GM12801 (cell line): ENCODE measurements around the gene IGF2BP3.

Source experiments
- TF ChIP-seq, protein P1 (sequence below): IDR thresholded peaks from one replicate; pipeline ENCODE4 v1.5.1; 2011; ENCODE audit warnings: control low read depth; ENCODE audit not compliant: insufficient read length; ENCODE audit errors: extremely low read depth

The IGF2BP3 gene

DNA sequence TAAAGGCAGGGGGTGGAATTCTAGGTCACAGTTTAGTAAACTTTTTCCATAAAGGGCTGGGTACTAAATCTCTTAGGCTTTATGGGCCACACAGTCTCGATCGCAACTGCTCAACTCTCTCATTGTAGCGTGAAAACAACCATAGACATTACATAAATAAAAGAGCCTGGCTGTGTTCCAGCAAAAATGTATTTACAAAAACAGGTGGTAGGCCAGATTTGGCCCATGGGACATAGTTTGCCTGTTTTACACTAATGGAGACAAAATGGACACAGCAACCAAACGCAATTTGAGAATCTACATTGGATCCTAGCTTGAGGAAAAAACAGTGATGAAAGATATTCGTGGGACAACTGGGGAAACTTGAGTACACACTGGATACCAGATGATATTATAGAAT lies 194.4 kb downstream of the IGF2BP3 start:
- TF ChIP-seq, protein P1, sequence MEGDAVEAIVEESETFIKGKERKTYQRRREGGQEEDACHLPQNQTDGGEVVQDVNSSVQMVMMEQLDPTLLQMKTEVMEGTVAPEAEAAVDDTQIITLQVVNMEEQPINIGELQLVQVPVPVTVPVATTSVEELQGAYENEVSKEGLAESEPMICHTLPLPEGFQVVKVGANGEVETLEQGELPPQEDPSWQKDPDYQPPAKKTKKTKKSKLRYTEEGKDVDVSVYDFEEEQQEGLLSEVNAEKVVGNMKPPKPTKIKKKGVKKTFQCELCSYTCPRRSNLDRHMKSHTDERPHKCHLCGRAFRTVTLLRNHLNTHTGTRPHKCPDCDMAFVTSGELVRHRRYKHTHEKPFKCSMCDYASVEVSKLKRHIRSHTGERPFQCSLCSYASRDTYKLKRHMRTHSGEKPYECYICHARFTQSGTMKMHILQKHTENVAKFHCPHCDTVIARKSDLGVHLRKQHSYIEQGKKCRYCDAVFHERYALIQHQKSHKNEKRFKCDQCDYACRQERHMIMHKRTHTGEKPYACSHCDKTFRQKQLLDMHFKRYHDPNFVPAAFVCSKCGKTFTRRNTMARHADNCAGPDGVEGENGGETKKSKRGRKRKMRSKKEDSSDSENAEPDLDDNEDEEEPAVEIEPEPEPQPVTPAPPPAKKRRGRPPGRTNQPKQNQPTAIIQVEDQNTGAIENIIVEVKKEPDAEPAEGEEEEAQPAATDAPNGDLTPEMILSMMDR: no peak

DNA sequence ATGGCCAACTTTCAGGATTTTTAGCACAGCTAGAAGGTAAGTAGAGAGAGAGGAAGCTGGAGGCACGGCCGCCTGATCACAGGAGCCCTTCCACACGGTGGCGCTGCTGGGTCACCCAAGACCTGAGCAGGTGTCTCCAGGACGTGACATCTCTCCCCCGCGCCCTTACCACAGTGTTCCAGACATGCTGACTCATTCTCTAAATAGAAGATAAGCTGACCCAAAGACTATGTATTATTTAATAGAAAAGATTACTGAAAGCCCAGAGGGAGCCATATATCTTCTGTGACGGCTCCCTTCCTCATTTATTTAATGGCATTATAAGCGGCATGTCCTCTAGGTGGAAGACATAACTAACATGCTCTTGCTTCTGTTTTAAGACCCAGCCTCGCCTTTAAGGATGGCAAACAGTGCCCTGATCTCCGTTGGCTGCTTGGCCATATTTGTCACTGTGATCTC lies 197.1 kb downstream of the IGF2BP3 start:
- TF ChIP-seq, protein P1: peak; percentile 47

DNA sequence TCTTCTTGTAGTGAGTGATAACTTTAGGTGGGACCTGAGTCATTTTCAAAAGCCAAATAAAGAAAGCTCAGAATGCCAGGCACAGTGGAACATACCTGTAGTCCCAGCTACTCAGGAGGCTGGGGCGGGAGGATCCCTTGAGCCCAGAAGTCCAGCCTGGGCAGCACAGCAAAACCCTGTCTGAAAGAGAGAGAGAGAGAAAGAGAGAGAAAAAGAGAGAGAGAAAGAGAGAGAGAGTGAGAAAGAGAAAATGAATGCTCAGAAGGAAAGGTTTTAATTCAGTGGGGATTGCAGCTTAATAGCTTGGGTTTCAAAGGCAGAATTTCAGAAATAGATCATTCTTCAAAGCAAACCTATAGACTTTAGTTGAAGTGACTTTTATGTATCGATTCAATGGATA lies 198.0 kb downstream of the IGF2BP3 start:
- TF ChIP-seq, protein P1: no peak

DNA sequence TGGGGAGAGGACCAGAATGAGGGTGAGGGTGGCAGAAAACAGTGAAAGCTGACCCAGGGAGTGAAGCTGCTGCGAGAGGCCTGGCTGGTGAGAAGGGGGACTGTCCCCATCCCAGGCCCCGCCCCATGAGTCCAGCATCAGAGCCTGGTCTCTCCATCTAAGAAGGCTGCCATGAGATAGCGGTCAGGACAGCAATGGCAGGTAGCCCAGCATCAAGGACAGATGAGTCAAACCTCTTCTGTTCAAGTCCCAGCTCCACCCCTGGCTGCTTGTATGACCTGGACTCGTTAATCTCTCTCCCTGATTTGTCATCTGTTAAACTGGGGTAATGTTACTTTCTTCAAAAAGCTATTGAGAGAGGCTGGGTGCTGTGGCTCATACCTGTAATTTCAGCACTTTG lies 201.5 kb downstream of the IGF2BP3 start:
- TF ChIP-seq, protein P1: no peak

DNA sequence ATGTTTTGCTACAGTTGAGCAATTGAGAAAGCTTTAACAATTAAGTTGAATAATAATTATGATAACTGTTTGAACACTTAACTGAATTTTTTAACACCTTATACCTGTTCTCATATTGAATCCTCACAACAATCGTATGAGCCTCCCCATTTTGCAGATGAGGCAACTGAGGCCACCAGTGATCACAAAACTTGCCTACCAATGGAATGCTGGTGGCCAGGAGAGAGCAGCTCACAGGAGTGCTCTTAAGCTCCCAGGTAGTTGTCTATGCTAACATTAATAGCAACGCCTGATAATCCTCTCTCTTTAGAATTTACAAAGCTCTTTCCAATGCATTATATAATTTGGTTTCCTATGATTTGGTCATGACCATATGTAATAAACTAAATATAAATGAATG lies 202.1 kb downstream of the IGF2BP3 start:
- TF ChIP-seq, protein P1: no peak

DNA sequence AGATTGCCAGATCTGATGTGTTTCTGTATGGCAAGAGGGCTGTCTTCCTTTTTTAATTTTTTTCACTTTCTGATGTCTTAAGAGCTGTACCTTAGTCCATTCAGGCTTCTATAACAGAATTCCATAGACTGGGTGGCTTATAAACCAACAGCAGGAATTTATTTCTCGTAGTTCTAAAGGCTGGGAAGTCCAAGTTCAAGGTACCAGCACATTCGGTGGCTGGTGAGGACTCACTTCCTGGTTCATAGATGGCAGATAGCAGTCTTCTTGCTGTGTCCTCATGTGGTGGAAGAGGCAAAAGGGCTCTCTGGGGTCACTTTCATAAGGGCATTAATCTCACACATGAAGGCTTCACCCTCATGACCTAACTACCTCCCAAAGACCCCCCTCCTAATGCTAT lies 202.9 kb downstream of the IGF2BP3 start:
- TF ChIP-seq, protein P1: no peak

DNA sequence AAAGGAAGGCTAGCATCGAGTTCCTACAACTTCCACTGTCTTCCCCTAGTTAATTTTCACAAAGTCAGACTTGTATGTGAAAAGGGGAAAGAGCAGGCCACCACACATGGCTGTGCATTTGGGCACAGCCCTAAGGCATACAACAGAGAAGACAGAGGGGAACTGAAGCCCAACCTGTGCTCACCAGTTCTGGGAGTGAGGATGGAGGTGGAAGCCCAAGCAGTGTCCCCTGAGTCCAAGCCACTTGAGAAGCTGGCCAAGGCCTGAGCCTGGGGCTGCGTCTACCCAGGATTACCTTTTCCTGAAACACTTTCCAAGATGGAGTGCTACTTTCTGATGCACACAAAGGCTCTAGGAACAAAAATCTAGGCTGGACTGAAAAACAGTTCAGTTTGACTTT lies 203.4 kb downstream of the IGF2BP3 start:
- TF ChIP-seq, protein P1: no peak

DNA sequence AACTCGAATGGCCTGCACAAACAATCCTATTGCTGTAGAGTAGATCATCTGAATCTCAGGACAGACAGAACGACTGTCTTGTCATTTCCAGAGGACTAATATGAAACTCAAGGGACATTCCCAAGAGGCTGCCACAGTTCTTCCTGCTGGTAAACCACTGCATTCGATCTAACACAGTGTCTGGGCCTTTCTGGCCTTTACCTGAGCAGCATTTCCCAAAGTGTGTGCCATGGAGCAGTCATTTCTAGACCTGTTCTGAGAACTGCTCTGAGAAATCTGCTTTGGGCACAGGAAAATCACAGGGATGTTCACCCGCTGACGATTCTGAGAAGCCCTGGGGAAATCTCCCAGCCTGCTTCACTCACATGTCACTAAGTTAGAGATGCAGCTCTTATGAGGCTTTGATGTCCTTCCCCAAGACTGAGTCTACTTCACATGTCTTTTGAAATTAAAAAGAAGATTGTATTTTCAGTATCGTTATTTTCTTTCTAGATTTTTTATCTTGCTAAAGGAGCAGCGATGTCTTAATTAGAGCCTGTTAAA lies 205.3 kb downstream of the IGF2BP3 start:
- TF ChIP-seq, protein P1: no peak
